Left renal pelvis (tissue), 4 donors: ENCODE results near the gene NAT8L. TPM values are rescaled to one million over a fixed set of nuclear protein-coding genes. Genes with fewer than 3 reads are reported as not detected.
"Not testable (repeated sequence)": the region's sequence is repeated elsewhere in the genome, so short reads cannot be mapped to it uniquely, and the experiment has no call there.

ENCODE experiments used
- DNase-seq, 4 donors: peaks; one replicate each; pipeline ENCODE4 v3.0.0-alpha.2; 2013; ENCODE audit warnings: low read depth in 4 of 4, low spot score in 3 of 4
- polyA plus RNA-seq, 4 donors: library from polyadenylated mRNA; unstranded; fragments of 120-200 nt; gene quantifications; one replicate each; pipeline ENCODE4 v1.2.1, GENCODE V29; 2013; ENCODE audit not compliant: insufficient read length in 4 of 4

Gene NAT8L, protein sequence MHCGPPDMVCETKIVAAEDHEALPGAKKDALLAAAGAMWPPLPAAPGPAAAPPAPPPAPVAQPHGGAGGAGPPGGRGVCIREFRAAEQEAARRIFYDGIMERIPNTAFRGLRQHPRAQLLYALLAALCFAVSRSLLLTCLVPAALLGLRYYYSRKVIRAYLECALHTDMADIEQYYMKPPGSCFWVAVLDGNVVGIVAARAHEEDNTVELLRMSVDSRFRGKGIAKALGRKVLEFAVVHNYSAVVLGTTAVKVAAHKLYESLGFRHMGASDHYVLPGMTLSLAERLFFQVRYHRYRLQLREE
- 1 to 10 TPM; 1.6 to 7.2 (median 5.3) TPM for polyA plus RNA-seq

DNA sequence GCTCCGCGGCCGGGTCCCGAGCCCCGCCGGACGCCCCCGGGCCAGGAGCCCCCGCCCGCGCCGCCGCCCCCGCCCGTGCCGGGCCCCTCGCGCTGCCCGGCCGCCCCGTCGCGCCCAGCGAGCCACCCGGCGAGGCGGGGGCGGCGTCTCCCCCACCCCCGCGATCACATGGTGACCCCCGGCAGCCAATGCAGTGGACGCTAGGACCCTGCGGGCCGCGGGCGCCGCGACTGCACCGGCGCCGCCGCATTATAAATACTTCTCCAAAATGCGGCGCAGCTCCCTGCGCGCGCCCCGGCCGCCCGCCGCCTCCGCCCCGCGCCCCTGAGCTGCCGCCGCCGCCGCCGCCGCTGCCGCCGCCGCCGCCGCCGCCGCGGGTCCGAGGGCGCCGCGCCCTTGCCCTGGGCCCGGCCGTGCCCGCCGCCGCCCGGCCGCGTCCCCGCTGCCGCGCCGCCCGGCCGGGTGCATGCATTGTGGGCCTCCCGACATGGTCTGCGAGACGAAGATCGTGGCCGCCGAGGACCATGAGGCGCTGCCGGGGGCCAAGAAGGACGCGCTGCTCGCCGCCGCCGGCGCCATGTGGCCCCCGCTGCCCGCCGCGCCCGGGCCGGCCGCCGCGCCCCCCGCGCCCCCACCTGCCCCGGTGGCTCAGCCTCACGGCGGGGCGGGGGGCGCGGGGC is at the start of gene NAT8L:
NAT8L (plus strand) TSS at position 282 of the 680 bp plus-strand sequence; CDS start at position 467, 185 bp downstream.
- DNase-seq = no peak

DNA sequence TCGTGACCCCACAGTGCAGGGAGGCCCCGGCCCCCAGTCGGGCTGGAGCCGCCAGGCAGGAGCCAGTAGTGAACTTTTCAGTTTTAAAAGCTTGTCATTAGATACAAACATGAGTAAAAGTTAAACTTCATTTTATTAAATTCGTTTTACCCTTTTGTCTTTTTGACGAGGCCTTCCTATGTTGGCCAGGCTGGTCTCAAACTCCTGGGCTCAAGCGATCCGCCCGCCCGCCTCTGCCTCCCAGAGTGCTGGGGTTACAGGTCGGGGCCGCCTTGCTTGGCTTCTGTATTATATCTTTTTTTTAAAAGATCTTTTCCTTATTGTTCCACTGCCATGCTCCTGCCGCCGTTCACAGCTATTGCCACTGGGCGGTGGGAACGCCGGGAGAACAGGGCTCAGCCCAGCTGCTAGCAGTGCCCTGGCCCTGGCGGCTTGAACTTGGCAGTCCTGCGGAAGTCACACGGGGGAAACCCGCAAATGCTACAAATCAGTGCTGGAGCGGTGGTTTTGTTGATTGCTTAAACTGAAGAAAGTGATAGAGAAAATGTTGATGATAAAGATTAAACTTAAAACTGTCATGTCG is 49.4 kb upstream of the NAT8L start:
- peak in 1 of 4 donors; percentile 20 for DNase-seq

DNA sequence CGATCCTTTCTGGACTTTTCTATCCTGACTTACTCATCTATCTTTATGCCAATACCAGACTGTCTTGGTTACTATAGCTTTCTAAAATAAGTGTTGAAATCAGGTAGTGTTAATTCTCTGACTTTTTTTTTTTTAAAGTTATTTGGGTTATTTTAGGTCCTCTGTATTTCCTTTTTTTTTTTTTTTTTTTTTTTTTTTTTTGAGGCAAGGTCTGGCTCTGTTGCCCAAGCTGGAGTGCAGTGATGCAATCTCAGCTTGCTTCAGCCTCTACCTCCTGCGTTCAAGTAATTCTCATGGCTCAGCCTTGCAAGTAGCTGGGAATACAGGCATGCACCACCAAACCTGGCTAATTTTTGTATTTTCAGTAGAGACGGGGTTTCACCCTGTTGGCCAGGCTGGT is 47.5 kb upstream of the NAT8L start:
- no peak for DNase-seq

DNA sequence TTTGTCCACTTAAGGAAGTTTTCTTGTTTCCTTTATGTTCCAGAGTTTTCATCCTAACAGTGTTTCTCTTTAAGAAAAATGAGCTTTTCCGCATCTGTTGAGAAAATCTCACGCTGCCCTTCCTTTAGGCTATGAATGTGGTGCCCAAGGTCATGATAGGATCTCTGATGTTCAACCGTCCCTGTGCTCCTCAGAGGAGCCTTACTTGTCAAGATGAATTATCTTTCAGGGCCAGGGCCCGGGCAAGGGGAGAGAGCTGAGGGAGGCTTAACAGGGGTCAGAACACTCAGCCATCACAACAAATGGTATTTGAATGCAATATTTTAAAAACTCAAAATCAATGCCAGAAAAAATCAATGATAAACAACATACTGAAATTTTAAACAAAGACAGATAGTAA is 44.1 kb upstream of the NAT8L start:
- DNase-seq = no peak

DNA sequence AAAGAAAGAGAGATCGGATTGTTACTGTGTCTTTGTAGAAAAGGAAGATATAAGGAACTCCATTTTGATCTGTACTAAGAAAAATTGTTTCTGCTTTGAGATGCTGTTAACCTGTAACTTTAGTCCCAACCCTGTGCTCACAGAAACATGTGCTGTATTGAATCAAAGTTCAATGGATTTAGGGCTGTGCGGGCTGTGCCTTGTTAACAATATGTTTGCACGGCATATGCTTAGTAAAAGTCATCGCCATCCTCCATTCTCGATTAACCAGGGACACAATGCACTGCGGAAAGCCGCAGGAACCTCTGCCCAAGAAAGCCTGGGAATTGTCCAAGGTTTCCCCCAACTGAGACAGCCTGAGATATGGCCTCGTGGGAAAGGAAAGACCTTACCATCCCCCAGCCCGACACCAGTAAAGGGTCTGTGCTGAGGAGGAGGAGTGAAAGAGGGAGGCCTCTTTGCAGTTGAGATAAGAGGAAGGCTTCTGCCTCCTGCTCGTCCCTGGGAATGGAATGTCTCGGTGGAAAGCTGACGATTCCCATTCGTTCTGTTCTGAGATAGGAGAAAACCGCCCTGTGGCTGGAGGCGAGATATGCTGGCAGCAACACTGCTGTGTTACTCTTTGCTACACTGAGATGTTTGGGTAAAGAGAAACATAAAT is 37.6 kb upstream of the NAT8L start:
- DNase-seq = not testable (repeated sequence)

DNA sequence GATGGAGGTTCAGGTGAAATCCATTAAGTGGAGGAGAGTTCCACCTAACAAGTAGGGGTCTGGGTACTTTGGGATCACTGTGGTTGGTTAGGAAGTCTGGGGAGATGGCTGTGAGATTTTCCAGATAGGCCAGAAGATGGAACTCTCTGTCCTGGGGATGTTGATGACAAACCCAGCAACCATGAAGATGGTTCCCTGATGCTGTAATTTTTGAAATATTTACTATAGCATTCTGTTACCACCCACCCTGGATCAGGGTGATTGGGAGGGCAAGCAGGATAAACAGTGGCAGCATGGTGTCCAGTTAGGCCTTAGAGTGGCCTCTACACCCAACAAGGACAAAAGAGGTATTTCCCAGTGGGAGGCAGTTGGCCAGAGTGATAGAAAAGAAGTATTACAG is 34.4 kb upstream of the NAT8L start:
- DNase-seq = no peak

DNA sequence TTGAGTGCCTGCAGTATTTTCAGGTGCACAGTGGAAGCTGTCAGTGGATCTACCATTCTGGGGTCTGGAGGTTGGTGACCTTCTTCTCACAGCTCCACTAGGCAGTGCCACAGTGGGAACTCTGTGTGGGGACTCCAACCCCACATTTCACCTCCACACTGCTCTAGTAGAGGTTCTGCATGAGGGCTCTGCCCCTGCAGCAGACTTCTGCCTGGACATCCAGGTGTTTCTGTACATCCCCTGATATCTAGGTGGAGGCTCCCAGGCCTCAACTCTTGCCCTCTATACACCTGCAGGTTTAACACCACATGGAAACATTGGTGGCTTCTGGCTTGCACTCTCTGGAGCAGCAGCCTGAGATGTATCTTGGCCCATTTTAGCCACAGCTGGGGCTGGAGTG is 33.3 kb upstream of the NAT8L start:
- no peak for DNase-seq

DNA sequence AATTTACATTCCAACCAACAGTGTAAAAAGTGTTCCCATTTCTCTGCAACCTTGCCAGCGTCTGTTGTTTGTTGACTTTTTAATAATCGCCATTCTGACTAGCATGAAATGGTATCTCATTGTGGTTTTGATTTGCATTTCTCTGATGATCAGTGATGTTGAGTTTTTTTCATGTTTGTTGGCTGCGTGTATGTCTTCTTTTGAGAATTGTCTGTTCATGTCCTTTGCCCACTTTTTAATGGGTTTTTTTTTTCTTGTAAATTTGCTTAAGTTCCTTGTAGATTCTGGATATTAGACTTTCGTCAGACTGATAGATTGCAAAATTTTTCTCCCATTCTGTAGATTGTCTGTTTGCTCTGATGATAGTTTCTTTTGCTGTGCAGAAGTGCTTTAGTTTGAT is 32.0 kb upstream of the NAT8L start:
- DNase-seq = not testable (repeated sequence)

DNA sequence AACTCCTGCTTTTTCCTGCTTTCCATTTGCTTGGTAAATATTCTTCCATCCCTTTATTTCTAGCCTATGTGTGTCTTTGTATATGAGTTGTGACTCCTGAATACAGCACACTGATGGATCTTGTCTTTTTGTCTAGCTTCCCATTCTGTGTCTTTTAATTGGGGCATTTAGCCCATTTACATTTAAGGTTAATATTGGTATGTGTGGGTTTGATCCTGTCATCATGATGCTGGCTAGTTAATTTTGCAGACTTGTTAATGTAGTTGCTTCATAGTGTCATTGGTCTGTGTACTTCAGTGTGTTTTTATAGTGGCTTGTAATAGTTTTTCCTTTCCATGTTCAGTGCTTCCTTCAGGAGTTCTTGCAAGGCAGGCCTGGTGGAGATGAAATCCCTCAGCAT is 28.0 kb upstream of the NAT8L start:
- DNase-seq = not testable (repeated sequence)

DNA sequence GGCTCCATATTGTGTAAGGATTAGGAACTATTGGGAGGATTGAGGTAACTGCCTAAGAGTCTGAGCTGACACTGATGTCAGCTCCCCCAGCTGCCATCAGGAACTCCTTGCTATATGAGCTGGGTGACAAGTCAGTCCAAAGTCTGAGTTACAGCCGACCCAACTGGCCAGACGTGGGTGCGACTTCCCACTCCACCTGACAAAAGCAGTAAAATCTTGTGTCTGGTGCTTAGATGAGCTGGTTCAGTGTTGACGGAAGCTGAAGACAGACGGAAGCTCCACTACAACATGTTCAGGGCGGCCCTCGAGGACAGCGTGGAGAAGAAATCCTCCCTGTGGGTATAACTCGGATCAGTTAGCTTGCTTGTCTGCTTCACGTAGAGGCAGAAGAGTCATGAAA is 22.8 kb upstream of the NAT8L start:
- DNase-seq = no peak

DNA sequence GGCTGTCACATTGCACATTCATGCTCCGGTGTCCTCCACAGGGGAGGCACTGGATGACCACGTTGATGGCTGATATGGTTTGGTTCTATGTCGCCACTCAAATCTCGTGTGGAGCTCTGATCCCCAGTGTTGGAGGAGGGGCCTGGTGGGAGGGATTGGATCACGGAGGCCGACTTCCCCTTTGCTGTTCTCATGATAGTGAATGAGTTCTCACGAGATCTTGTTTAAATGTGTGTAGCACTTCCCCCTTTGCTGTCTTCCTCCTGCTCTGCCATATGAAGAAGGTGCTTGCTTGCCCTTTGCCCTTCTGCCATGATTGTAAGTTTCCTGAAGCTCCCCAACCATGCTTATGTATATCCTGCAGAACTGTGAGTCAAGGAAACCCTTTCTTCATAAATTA is 22.3 kb upstream of the NAT8L start:
- no peak for DNase-seq

DNA sequence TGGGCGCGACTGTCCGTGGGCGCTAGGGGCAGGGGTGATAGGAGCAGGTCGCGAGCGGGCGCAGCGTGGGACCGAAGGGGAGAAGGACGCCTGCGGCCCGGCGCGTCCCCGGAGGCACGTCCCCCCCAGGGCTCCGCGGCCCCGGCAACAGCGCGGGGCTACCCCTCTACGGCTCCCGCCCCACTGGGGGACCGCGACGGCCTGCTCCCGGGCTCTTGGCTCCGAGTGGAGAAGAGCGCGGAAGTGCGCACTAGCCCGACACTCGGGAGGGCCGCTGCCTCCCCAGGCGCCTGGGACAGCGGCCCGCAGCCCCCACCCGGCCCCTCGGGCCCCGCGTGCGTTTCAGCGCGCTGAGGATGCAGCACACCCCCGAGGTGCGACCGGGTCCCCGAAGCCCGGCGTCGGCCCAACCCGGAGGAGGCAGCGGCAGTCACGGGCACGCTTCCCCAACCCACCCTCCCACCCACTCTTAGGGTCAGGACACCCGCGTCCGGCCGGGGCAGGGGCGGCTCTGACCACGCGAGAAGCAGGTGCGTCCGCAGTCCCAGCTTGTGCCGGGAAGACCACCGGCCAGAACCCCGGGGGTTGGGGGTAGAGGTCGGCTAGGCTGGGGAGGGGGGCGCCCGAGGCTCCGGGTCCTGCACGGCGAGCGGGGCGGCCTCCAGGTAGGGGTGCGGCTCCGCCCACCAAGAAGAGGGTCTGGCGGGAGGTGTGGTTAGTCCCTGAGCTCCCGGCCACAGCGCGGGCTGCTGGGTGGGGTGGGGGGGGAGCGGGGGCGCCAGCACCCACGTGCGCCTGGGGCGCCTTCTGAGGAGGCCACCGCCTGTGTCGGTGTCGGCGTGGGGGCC is 18.5 kb upstream of the NAT8L start:
- no peak for DNase-seq

DNA sequence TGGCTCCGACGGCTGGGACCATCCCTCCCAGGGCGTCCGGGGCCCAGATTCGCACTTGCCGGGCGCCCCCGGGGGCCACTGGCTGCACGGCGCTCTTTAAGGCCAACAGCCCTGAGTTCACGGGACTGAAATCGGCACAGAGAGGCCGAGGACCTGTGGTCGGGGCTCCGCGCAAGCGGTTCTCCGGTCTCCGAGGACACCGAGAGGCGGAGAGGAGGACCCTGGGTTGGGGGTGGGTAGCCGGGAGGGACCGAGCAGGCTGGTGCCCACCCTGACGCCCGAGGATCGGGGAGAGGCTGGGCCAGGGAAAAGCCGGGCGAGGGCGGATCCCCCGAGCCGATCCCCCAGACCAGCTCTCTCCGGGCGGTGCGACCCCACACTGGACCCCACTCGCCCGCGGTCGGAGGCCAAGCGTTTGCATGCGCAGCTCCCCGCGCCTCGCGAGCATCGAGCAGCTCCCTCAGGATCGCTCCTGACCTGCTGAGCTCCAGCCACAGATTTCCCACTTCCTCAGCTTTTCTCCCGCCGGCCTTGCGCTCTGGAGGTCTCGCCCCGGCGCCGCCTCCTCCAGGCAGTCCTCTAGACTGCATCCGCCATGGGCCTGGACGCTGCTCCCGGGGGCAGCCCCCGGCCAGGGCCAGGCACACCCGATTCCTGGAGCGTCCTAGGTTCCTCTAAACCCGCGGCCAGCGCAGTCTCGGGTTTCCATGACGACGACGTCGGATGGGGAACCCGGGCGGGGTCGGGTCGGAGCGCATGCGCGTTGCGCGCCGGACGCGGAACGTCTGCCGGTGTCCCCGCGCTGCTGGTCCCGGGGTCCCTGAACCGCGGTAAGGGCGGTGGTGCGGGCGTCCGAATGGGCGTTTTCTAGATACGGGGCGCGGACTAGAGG is 17.6 kb upstream of the NAT8L start:
- DNase-seq = peak in 1 of 4 donors; percentile 29

DNA sequence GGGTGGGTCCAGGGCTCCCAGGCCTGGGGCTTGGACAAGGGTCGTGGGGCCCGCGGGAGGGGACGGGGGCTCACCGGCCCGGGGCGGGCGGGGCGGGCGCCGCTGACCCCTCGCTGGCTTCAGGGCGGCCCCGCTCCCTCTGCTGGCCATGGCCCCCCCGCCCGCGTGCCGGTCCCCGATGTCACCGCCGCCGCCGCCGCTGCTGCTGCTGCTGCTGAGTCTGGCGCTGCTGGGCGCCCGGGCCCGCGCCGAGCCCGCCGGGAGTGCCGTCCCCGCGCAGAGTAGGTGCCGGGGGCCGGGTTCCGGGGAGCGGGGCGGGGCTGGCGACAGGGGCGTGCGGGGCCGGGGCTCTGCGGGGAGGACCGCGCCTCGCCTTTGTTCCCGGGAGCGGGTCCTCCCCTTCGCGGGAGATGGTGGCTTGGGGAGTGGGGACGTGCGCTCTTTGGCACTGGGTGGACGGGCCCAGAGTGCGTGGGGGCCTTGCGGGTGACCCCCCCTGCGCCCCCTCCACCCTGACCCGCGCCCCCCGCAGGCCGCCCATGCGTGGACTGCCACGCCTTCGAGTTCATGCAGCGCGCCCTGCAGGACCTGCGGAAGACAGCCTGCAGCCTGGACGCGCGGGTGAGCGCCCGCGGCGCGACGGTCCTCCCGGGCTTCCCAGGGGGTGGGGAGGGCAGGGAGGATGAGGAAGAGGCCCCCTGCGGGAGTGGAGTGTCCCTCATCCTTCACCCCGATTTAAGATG is 16.8 kb upstream of the NAT8L start:
- no peak for DNase-seq

DNA sequence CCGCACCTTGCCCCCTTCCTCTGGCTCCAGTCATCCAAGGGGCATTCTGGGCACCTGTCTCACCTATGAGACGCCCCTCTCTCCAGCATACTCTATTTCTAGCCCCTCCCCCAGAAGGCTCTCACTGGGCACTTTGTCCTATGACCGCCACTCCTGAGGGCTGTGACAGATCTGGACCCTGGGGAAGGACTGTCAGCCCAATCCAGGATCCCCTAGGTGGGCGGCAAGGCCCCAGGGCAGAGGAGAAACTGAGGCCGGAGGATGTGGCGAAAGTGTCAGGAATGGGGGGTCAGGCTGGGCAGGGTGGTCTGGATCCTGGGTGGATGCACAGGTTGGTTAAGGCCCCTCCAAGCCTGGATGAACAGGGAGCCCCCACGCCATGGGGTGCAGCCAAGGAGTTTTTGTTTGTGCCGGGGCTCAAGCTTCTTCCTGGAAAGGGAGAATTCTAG is 16.2 kb upstream of the NAT8L start:
- DNase-seq = no peak

DNA sequence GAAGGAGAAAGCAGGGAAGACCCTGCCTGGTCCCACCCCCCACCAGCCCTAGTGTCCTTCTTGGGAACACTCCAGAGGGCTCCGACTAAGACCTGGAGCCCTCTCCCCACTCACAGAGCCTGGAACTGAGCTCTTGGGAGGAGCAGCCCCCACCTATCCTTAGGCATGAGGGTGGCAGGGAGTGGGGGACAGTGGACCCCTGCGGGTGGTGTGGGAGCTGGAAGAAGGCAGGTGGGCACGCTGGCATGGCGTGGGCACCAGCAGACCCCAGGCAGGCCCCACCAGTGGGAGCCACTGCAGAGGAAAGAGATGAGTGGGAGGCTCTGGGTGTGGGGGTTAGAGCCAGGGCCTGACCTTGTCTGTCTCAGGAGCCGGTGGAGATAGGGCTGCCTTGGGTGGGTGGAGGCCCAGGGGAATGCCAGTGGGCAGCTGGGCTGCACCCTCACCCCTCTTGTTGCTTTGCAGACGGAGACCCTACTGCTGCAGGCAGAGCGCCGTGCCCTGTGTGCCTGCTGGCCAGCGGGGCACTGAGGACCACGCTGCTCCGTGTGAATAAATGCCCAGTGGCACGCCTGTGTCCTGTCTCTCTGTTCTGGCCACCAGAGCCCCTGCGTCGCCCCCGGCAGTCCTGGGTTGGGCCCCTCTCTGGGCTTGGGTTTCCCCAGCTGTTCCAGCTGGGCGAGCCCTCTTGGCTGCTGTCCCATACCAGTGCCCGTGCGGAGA is 15.6 kb upstream of the NAT8L start:
- DNase-seq = no peak

DNA sequence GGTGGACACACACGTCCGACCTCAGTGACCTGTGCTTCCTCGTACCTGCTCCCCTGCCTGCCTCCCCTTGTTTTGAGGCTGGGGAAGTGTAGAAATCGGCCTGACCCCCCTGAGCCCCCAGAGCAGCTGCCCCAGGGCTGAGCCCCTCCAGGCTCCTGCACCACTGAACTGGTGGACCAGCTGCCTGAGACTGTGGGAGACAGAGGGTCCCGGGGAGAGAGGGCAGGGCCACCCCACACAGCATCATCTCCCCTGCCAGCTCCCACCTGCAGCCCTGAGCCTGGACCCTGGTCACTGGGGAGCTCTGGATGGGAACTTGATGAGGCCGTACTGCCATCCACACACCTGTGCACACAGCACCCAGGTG is 15.0 kb upstream of the NAT8L start:
- no peak for DNase-seq
